Ishikawa (cell line): Measurements from ENCODE around the gene MSANTD1.

ENCODE experiments used
- CEBPB ChIP-seq: IDR thresholded peaks from 2 replicates; pipeline ENCODE4 v1.6.1; 2012
- CREB1 ChIP-seq: IDR thresholded peaks from 2 replicates; pipeline ENCODE4 v1.6.1; 2012; ENCODE audit warnings: low read depth
- EGR1 ChIP-seq: IDR thresholded peaks from 2 replicates; pipeline ENCODE4 v1.6.1; 2012
- EP300 ChIP-seq: IDR thresholded peaks from 2 replicates; pipeline ENCODE4 v1.6.1; 2012; ENCODE audit warnings: borderline replicate concordance
- FOXM1 ChIP-seq: IDR thresholded peaks from 2 replicates; pipeline ENCODE4 v1.6.1; 2012; ENCODE audit warnings: low read depth, borderline replicate concordance
- MAX ChIP-seq: IDR thresholded peaks from 2 replicates; pipeline ENCODE4 v1.6.1; 2012
- NFIC ChIP-seq: IDR thresholded peaks from 2 replicates; pipeline ENCODE4 v1.6.1; 2012
- RAD21 ChIP-seq: IDR thresholded peaks from 2 replicates; pipeline ENCODE4 v1.6.1; 2012; ENCODE audit warnings: low read depth
- REST ChIP-seq: IDR thresholded peaks from 2 replicates; pipeline ENCODE4 v1.6.1; 2012; ENCODE audit warnings: low read depth, mild to moderate bottlenecking
- TAF1 ChIP-seq: IDR thresholded peaks from 2 replicates; pipeline ENCODE4 v1.6.1; 2012; ENCODE audit warnings: low read depth, mild to moderate bottlenecking
- TCF12 ChIP-seq: IDR thresholded peaks from 2 replicates; pipeline ENCODE4 v1.6.1; 2012; ENCODE audit warnings: low read depth
- TEAD4 ChIP-seq: IDR thresholded peaks from 2 replicates; pipeline ENCODE4 v1.6.1; 2012
- USF1 ChIP-seq: IDR thresholded peaks from 2 replicates; pipeline ENCODE4 v1.6.1; 2012
- YY1 ChIP-seq: IDR thresholded peaks from 2 replicates; pipeline ENCODE4 v1.6.1; 2012; ENCODE audit warnings: low read depth
- ZBTB7A ChIP-seq: IDR thresholded peaks from 2 replicates; pipeline ENCODE4 v1.6.1; 2012; ENCODE audit warnings: low read depth

The MSANTD1 gene

GRCh38 chr4:3267576-3268394 is 18.8 kb downstream of the MSANTD1 start:
- TF ChIP-seq CEBPB (0 out of 2 replicates have a peak, but pooled peaks have one; percentile 38), TAF1 (no peak), EP300 (no peak)

GRCh38 chr4:3268395-3269104 is 19.6 kb downstream of the MSANTD1 start:
- TF ChIP-seq CEBPB: no peak
- TF ChIP-seq NFIC: no peak
- TF ChIP-seq EP300: no peak
- TF ChIP-seq YY1: no peak
- no peak for TF ChIP-seq FOXM1
- TF ChIP-seq CREB1: no peak
- TF ChIP-seq EGR1: no peak
- no peak for TF ChIP-seq TAF1

GRCh38 chr4:3269105-3269927 is 20.4 kb downstream of the MSANTD1 start:
- TF ChIP-seq TEAD4 (no peak), MAX (no peak), CEBPB (no peak), YY1 (no peak), TCF12 (no peak), TAF1 (no peak), EP300 (no peak), CREB1 (no peak), NFIC (no peak), FOXM1 (no peak), USF1 (no peak), EGR1 (no peak), REST (no peak), RAD21 (no peak)

GRCh38 chr4:3269991-3270611 is 21.1 kb downstream of the MSANTD1 start:
- TF ChIP-seq NFIC (no peak), EGR1 (no peak), YY1 (no peak), FOXM1 (no peak), USF1 (no peak), CEBPB (no peak), TCF12 (no peak), ZBTB7A (no peak), MAX (no peak), TAF1 (no peak), REST (no peak), TEAD4 (no peak), EP300 (no peak), CREB1 (no peak), RAD21 (no peak)
